GM19438 (cell line): Measurements from ENCODE around the gene FERMT3.
A peak's percentile ranks its signal among the peaks of the same experiment; 100 is the strongest.

Experiments
- ATAC-seq: cut with Tn5 transposase; IDR thresholded peaks from one replicate; pipeline ENCODE4 v1.9.1; 2021; ENCODE audit warnings: low read depth; ENCODE audit not compliant: unreplicated experiment

Gene FERMT3

GRCh38 chr11:64185693-64186491 lies 20.6 kb upstream of the FERMT3 start, which contains the start of gene STIP1:
Gene STIP1 (plus strand): TSS chr11:64186171. CDS start chr11:64186262, 91 bp downstream.
- ATAC-seq = peak; percentile 88

- no peak for ATAC-seq
Observed at GRCh38 chr11:64186492-64187165, 19.9 kb upstream of the FERMT3 start.

GRCh38 chr11:64192434-64192833 lies 14.1 kb upstream of the FERMT3 start:
- no peak for ATAC-seq

- ATAC-seq = no peak
Observed at GRCh38 chr11:64196626-64197025, 9.9 kb upstream of the FERMT3 start.

- no peak for ATAC-seq
Observed at GRCh38 chr11:64198511-64198910, 8.0 kb upstream of the FERMT3 start.

GRCh38 chr11:64201543-64201942 lies 5.0 kb upstream of the FERMT3 start:
- no peak for ATAC-seq

- no peak for ATAC-seq
Observed at GRCh38 chr11:64202992-64203391, 3.5 kb upstream of the FERMT3 start.

GRCh38 chr11:64203421-64204079 lies 3.0 kb upstream of the FERMT3 start:
- no peak for ATAC-seq

- ATAC-seq = no peak
Observed at GRCh38 chr11:64204080-64204440, 2.5 kb upstream of the FERMT3 start.

GRCh38 chr11:64204464-64204989 lies 2.0 kb upstream of the FERMT3 start:
- ATAC-seq = no peak

- no peak for ATAC-seq
Observed at GRCh38 chr11:64207256-64208085, 950 bp downstream of the FERMT3 start.

GRCh38 chr11:64208086-64208795 lies 1.7 kb downstream of the FERMT3 start:
- no peak for ATAC-seq

- no peak for ATAC-seq
Observed at GRCh38 chr11:64208796-64209562, 2.5 kb downstream of the FERMT3 start.

- no peak for ATAC-seq
Observed at GRCh38 chr11:64209563-64209843, 3.0 kb downstream of the FERMT3 start.

GRCh38 chr11:64210301-64211020 lies 3.9 kb downstream of the FERMT3 start:
- no peak for ATAC-seq

GRCh38 chr11:64211181-64211872 lies 4.8 kb downstream of the FERMT3 start:
- no peak for ATAC-seq

- ATAC-seq = no peak
Observed at GRCh38 chr11:64216879-64217278, 10.4 kb downstream of the FERMT3 start.
